HG02642 (cell line): ENCODE data around the gene IFNL3.

Experiments
- ATAC-seq: cut with Tn5 transposase; IDR thresholded peaks from one replicate; pipeline ENCODE4 v1.9.1; 2021; ENCODE audit warnings: mild to moderate bottlenecking; ENCODE audit not compliant: unreplicated experiment, poor library complexity

The IFNL3 gene

GRCh38 chr19:39196320-39196719 lies 48.5 kb downstream of the IFNL3 start:
- no peak for ATAC-seq

GRCh38 chr19:39195755-39196154 lies 49.1 kb downstream of the IFNL3 start:
- ATAC-seq = no peak

GRCh38 chr19:39194832-39195542 lies 49.8 kb downstream of the IFNL3 start:
- no peak for ATAC-seq

GRCh38 chr19:39193803-39194202 lies 51.0 kb downstream of the IFNL3 start:
- no peak for ATAC-seq
